Peyer's patch (tissue), 4 donors: ENCODE results near the gene SIN3B.

ENCODE experiments used
- CTCF ChIP-seq, 6 experiments: fragments of 450-650 bp in 4 of 6; fragments of 200-600 bp in 2 of 6; sonication (generic) in 1 of 6; IDR thresholded peaks; one replicate each; pipeline ENCODE4 v1.5.1; 2017 to 2019; ENCODE audit warnings: antibody characterized with exemption in 6 of 6, mild to moderate bottlenecking in 3 of 6, moderate library complexity in 1 of 6
- POLR2A ChIP-seq, 2 donors: fragments of 450-650 bp; IDR thresholded peaks; one replicate each; pipeline ENCODE4 v1.5.1; 2017; ENCODE audit warnings: antibody characterized with exemption in 2 of 2, mild to moderate bottlenecking in 2 of 2, moderate library complexity in 2 of 2

- TF ChIP-seq CTCF (IDR thresholded peaks at IDR 0.05) (no peak), POLR2A (IDR thresholded peaks at IDR 0.05) (no peak)
These were observed 31.8 kb downstream of the SIN3B start for GRCh38 chr19:16861011-16861410.
